HG02840 (cell line): ENCODE results near the gene GRM3.

Experiments used
- ATAC-seq: cut with Tn5 transposase; IDR thresholded peaks from one replicate; pipeline ENCODE4 v1.9.1; 2021; ENCODE audit warnings: mild to moderate bottlenecking, moderate library complexity, moderate number of reproducible peaks; ENCODE audit not compliant: unreplicated experiment, low FRiP score

The GRM3 gene

DNA sequence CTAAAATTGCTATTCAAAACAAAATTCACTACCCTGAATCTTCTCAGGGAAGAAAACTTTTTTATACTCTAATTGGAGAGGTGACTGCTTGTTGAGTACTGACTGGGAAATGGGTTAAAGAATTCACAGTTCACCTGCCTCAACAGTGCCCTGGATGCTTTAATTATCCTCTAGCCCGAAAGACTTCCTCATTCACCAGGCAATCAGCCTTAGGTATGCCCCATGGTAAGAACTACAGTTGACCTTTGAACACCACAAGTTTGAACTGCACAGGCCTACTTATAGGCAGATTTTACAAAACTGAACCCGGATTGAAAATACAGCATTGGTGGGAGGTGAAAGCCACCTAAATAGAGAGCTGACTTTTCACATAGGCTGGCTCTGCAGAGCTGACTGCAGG, 240.4 kb downstream of the GRM3 start:
- ATAC-seq: no peak

DNA sequence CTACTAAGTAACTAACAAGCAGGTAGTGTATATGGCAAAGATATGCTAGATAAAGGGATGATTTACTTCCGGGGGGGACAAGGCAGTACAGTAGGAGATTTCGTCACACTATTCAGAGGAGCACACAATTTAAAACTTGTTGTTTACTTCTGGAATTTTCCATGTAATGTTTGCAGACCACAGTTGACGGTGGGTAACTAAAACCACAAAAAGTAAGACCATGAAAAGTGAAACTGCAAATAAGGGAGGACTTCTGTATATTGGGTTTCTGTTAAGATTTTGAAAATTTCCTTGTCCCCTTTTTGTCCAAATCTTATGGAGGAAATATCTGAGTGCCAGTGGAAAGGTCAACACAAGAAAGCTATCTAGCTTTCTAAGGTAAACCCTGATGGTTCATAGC, 245.8 kb downstream of the GRM3 start:
- no peak for ATAC-seq

DNA sequence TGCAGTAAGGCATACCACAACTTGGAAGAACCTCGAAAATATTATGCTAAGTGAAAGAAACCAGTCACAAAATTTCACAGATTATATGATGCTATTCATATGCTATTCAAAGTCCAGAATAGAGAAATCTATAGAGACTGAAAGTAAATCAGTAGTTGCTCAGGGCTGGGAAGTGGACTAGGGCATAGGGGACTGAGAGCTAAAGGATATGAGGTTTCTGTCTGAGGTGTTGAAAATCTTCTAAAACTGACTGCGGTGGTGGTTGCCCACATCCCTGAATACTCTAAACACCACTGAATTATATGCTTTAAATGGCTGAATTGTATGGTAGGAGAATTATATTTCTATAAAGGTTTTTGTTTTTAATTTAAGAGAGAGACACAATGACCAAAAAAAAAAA, 254.5 kb downstream of the GRM3 start:
- ATAC-seq: no peak

DNA sequence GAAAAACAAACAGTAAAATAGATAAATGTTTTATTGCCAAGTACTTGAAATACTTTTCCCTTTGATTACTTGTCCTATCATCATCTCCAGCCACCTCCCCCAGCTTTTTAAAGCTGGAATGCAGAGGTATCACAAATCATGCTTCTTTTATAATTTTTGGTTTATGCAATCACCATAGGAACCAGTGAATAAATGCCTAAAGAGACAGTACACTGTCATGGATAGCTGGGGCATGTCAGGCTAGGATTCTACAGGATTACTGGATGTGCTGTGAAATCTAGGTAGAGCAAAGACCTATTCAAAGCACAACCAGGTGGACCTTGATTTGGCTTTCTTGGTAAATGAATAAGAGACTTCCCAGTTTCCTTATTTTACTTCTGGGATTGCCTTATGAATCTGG, 257.2 kb downstream of the GRM3 start:
- no peak for ATAC-seq

DNA sequence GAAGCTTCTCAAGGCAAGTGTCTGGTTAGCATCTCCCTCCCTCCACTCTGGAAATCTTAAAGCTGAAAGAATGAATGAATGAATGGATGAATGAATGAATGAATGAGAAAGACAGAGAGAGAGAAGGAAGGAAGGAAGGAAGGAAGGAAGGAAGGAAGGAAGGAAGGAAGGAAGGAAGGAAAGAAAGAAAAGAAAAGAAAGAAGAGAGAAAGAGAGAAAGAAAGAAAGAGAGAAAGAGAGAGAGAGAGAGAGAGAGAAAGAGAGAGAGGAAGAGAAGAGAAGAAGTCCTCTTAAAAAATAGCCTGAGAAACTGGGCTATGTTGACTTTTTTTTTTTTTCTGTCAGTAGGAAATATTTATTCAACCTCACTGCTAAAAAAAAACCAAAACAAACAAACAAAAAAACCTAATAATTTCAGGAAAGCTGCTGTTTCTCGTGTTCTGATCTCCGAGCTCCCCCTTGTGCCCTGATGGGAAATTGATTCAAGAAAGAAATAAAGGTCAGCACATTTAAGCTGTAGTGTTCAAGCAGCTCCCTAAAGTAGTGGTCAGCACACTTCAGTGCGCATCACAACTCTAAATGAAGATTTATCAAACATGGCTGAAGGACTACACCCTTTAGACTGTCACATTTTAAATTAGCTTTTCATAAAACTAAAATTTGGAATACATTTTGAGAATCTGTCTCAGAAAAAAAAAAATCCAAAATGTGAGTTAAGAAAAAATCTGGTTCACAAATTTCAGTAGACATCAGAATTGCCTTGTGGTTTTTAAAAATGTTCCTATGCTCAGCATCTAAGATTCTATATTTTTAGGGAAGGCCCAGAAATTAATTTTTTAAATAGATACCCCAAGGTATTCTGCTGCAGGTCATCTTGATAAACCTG, 261.5 kb downstream of the GRM3 start:
- ATAC-seq: no peak

DNA sequence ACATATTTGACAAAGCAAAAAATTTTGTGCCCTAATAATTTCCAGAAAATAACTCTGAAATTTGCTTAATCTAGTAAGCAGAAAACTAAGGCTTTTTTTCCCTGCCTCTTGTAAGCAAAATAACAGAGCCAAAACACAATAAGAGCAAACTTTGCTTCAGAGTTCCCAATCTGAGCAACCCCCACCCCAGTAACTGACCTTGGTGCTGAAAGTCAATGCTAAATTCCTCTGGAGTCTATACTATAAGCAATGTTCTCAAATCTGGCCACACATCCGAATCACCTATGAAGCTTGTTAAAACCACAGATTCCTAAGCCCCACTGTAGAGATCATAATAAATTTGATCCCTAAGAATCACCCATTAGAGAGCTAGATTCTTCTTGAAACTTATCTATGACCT, 265.2 kb downstream of the GRM3 start:
- no peak for ATAC-seq

DNA sequence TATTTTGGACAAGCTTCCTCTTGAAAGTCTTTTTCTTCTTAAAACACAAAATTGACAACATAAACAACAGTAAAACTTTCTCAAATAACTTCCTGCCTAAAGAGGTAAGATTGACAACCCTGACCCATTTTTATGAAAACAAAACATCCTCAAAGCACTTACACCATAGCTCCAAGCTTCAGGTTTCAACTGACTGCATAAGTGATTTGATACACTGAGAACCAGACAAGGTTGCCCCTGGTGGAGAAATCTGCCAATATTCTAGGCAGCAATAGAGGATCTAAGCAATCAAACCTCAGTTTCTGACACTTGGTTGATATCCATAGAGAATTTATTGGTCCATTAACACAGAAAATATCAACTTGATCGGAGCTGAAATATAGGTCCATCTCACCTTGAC, 267.9 kb downstream of the GRM3 start:
- ATAC-seq: no peak

DNA sequence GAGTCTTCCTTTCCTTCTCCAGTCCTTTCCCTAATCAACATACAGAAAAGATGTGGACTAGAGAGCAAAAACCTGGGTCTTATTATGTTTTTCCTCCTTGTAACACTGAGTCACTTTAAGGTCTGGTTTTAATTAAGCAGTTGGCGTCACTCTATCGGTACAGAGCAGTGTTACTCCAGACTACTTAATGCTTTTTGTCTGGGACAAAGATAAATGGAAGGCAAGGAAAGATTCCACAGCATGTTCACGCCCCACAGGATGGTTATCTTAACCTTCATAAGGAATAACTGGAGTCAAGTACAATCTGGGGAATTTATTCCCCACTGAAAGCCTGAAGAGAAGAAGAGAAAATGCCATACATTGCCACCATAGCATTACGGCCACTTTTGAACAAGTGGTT, 270.0 kb downstream of the GRM3 start:
- ATAC-seq: no peak
